ENCODE measurements around the gene SLC6A12.

DNA sequence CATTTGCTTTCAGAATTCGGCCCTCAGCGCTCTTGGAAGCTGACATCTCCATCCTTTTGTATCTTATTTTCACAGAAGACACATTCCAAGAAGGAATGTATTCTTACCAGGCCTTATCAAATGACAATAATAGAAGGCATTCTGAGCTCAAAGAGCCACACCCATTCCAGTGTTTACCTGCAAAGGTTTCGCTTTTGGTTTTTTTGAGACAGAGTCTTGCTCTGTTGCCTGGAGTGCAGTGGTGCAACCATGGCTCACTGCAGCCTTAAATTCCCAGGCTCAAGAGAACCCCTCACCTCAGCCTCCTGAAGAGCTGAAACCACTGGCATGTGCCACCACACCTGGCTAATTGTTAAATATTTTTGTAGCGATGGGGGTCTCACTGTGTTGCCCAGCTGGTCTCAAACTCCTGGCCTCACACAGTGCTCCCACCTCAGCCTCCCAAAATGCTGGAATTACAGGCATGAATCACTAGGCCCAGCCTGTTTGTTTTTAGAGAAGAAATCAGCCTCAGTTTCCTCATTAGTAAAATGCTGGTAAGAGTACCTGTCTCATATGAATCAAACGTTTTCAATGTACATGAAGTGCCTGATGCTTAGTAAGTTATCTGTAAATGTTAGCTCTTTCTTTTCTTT, 69.2 kb downstream of the SLC6A12 start:
- TF ChIP-seq, protein P1, sequence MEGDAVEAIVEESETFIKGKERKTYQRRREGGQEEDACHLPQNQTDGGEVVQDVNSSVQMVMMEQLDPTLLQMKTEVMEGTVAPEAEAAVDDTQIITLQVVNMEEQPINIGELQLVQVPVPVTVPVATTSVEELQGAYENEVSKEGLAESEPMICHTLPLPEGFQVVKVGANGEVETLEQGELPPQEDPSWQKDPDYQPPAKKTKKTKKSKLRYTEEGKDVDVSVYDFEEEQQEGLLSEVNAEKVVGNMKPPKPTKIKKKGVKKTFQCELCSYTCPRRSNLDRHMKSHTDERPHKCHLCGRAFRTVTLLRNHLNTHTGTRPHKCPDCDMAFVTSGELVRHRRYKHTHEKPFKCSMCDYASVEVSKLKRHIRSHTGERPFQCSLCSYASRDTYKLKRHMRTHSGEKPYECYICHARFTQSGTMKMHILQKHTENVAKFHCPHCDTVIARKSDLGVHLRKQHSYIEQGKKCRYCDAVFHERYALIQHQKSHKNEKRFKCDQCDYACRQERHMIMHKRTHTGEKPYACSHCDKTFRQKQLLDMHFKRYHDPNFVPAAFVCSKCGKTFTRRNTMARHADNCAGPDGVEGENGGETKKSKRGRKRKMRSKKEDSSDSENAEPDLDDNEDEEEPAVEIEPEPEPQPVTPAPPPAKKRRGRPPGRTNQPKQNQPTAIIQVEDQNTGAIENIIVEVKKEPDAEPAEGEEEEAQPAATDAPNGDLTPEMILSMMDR (IDR thresholded peaks at IDR 0.05; ENCODE audit: extremely low read depth in 1 of 2, insufficient read depth in 1 of 2, low read depth in 1 of 2, low read length in 2 of 2): no peak
- no peak for TF ChIP-seq POLR2AphosphoS5 (IDR thresholded peaks at IDR 0.05; ENCODE audit: insufficient read depth, low read depth, low read length)
- TF ChIP-seq, protein P2, sequence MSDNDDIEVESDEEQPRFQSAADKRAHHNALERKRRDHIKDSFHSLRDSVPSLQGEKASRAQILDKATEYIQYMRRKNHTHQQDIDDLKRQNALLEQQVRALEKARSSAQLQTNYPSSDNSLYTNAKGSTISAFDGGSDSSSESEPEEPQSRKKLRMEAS (IDR thresholded peaks at IDR 0.05; ENCODE audit: insufficient read depth, insufficient read length): no peak
- TF ChIP-seq POLR2A (IDR thresholded peaks at IDR 0.05; ENCODE audit: low read depth, low read length): no peak
- TF ChIP-seq EZH2 (IDR thresholded peaks at IDR 0.05; ENCODE audit: borderline replicate concordance, low read depth, low read length, severe bottlenecking): no peak

Data from endothelial cell of umbilical vein (primary cell).